Activated CD8-positive, alpha-beta T cell treated with anti-CD3 and anti-CD28 coated beads for 36 hours (primary cell): Measurements from ENCODE around the gene MAP7. TPM values are rescaled to one million over a fixed set of nuclear protein-coding genes. Genes with fewer than 3 reads are reported as not detected.

Experiments used
- ATAC-seq: fragments of 200-7000 bp; cut with Tn5 transposase; one replicate; pipeline ENCODE4 v1.10.0; 2021; ENCODE audit warnings: mild to moderate bottlenecking, moderate library complexity
- CTCF ChIA-PET: fragments of 350-600 bp; sonication (Branson Sonifier 250); formaldehyde crosslinking; loops from one replicate; lab custom pipeline; 2021; ENCODE audit warnings: antibody characterized with exemption; lab: Charles Lee
- POLR2A ChIA-PET: fragments of 350-600 bp; sonication (Branson Sonifier 250); formaldehyde crosslinking; loops from one replicate; lab custom pipeline; 2021; ENCODE audit warnings: antibody characterized with exemption; lab: Charles Lee
- DNase-seq: peaks from one replicate; pipeline ENCODE4 v3.0.0-alpha.2; 2020
- H3K27ac Mint-ChIP-seq: one replicate; pipeline ENCODE4 v1.8.0; 2021; ENCODE audit warnings: mild to moderate bottlenecking, mixed read lengths
- H3K27me3 Mint-ChIP-seq: one replicate; pipeline ENCODE4 v1.8.0; 2021; ENCODE audit warnings: mixed read lengths
- H3K36me3 Mint-ChIP-seq: one replicate; pipeline ENCODE4 v1.8.0; 2021; ENCODE audit warnings: low read depth, mixed read lengths
- H3K4me1 Mint-ChIP-seq: one replicate; pipeline ENCODE4 v1.8.0; 2021; ENCODE audit warnings: low read depth, mixed read lengths
- H3K4me3 Mint-ChIP-seq: one replicate; pipeline ENCODE4 v1.8.0; 2021; ENCODE audit warnings: mild to moderate bottlenecking, moderate library complexity, mixed read lengths
- H3K9me3 Mint-ChIP-seq: one replicate; pipeline ENCODE4 v1.8.0; 2021; ENCODE audit warnings: mixed read lengths
- intact Hi-C: fragments of 100-400 bp; cut with micrococcal nuclease; formaldehyde crosslinking; loops from one replicate; pipeline ENCODE4 v1.10.0; 2022
- total RNA-seq, 2 experiments: library from RNA; stranded (reverse); gene quantifications; one replicate each; pipeline ENCODE4 v1.2.3, GENCODE V29; 2021
- TF ChIP-seq, protein P1 (sequence below): fragments of 200-600 bp; IDR thresholded peaks from one replicate; pipeline ENCODE4 v1.8.0; 2022; ENCODE audit warnings: antibody characterized with exemption, mild to moderate bottlenecking

MAP7 gene
- total RNA-seq, 2 experiments from 2014 or later = 0.47 to 0.67 TPM

DNA sequence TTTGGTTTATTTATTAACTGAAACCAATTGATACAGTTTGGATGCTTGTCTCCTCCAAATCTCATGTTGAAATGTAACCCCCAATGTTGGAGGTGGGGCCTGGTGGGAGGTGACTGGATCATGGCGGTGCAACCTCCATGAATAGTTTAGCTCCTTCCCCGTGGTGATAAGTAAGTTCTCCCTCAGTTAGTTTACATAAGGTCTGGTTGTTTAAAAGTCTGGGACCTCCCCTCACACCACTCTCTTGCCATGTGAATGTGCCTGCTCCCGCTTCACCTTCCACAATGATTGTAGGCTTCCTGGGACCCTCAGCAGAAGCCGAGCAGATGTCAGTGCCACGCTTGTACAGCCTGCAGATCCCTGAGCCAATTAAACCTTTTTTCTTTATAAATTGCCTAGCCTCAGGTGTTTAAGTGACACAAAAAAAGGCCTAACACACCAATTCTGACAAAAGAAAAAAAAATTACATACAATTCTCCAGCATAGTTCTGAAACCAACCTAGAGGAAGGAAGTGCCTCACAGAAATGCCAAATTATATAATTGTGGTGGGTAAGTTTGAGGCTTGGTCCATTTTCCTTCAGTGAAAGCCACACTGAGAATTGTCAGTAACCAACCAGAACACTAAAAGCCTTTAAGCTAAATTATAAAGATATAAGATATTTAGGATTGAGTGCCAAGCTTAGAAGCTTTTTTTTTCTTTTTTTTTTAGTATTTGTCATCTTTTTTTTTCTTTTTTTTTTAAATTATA lies 15.0 kb downstream of the MAP7 start:
- no peaks in the 10 kb centered on the region for H3K4me1 Mint-ChIP-seq
- ATAC-seq (no peak), DNase-seq (no peak)
- intact Hi-C loops = no loop called here
- ChIA-PET CTCF (no interaction called here), POLR2A (no interaction called here)
- no peaks in the 10 kb centered on the region for H3K36me3 Mint-ChIP-seq
- no peak overlapping the region for H3K27ac Mint-ChIP-seq
- peaks cover 7% of the 10 kb centered on the region for H3K27me3 Mint-ChIP-seq
- H3K9me3 Mint-ChIP-seq = peaks cover 1% of the 10 kb centered on the region
- TF ChIP-seq, protein P1, sequence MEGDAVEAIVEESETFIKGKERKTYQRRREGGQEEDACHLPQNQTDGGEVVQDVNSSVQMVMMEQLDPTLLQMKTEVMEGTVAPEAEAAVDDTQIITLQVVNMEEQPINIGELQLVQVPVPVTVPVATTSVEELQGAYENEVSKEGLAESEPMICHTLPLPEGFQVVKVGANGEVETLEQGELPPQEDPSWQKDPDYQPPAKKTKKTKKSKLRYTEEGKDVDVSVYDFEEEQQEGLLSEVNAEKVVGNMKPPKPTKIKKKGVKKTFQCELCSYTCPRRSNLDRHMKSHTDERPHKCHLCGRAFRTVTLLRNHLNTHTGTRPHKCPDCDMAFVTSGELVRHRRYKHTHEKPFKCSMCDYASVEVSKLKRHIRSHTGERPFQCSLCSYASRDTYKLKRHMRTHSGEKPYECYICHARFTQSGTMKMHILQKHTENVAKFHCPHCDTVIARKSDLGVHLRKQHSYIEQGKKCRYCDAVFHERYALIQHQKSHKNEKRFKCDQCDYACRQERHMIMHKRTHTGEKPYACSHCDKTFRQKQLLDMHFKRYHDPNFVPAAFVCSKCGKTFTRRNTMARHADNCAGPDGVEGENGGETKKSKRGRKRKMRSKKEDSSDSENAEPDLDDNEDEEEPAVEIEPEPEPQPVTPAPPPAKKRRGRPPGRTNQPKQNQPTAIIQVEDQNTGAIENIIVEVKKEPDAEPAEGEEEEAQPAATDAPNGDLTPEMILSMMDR = no peak
- no peak overlapping the region for H3K4me3 Mint-ChIP-seq

DNA sequence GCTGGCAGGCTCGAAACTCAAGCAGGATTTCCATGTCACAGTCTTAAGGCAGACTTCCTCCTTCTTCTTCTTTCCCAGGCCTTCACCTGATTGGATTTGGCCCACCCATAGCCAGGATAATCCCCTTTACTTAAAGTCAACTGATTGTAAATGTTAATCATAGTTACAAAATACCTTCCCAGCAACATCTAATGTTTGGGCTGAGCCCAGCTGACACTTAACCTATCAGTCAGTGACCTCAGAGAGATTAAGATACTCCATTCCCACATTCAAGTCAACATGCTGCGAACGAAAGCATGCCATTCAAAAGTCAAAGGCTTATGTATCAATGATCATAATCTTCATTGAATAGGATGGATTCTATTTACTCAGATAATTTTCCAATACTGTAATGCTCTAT lies 16.0 kb downstream of the MAP7 start:
- ChIA-PET CTCF (no interaction called here), POLR2A (no interaction called here)
- H3K4me3 Mint-ChIP-seq = no peak overlapping the region
- H3K27me3 Mint-ChIP-seq = peaks cover 7% of the 10 kb centered on the region
- ATAC-seq (no peak), DNase-seq (no peak)
- H3K9me3 Mint-ChIP-seq = peaks cover 1% of the 10 kb centered on the region
- H3K27ac Mint-ChIP-seq = no peak overlapping the region
- no peaks in the 10 kb centered on the region for H3K36me3 Mint-ChIP-seq
- intact Hi-C loops = no loop called here
- TF ChIP-seq, protein P1 = no peak
- no peaks in the 10 kb centered on the region for H3K4me1 Mint-ChIP-seq

DNA sequence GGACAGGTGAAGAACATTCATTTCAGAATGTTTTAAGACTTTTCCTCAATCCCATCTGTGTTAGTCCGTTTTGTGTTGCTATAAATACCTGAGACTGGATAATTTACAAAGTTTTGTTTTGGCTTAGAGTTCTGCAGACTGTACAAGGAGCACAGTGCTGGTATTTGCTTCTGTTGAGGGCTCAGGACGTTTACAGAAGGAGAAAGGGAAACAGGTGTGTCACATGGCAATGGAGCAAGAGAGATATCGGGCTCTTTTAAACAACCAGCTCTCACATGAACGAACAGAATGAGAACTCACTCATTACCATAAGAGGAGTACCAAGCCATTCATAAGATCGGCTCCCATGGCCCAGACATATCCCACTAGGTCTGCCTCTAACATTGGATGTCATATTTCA lies 16.7 kb downstream of the MAP7 start:
- ATAC-seq = no peak
- Mint-ChIP-seq H3K36me3 (no peaks in the 10 kb centered on the region), H3K27me3 (peaks cover 7% of the 10 kb centered on the region), H3K4me3 (no peak overlapping the region), H3K4me1 (no peaks in the 10 kb centered on the region), H3K27ac (no peak overlapping the region), H3K9me3 (peaks cover 1% of the 10 kb centered on the region)
- DNase-seq = no peak
- intact Hi-C loops = no loop called here
- TF ChIP-seq, protein P1 = no peak
- ChIA-PET POLR2A (no interaction called here), CTCF (no interaction called here)

DNA sequence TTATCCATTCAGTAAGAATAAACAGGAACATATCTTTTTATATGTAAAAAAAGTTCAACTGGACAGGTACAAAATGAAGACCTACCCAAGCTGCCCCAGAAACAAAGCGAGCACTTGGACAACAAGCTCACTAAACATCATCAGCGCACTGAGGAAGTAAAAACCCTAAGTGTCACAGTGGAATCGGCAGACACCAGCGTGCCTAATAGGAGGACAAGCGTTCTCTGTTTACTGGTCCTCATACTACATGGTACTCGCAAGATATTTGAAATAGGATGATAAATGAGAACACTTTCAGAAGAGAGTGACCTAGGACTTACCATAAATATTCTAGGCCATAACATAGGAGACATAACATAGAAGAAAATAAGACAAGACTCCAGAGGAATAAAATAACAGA lies 18.2 kb downstream of the MAP7 start:
- Mint-ChIP-seq H3K27ac (no peak overlapping the region), H3K9me3 (peaks cover 1% of the 10 kb centered on the region), H3K36me3 (no peaks in the 10 kb centered on the region), H3K4me1 (no peaks in the 10 kb centered on the region), H3K27me3 (peaks cover 11% of the 10 kb centered on the region), H3K4me3 (no peak overlapping the region)
- no peak for ATAC-seq
- DNase-seq = no peak
- ChIA-PET CTCF (interaction anchor here (1.0 to 2.2 kb wide), 3 partner anchors 11 to 18 kb away, joined by 3 to 7 read pairs (median 6); partner anchors contain the start of gene MAP7), POLR2A (interaction anchor here (0.8 to 1.2 kb wide), 2 partner anchors 8 to 12 kb away, joined by 3 to 4 read pairs; no protein-coding TSS in a partner anchor)
- intact Hi-C loops = no loop called here
- TF ChIP-seq, protein P1 = no peak

DNA sequence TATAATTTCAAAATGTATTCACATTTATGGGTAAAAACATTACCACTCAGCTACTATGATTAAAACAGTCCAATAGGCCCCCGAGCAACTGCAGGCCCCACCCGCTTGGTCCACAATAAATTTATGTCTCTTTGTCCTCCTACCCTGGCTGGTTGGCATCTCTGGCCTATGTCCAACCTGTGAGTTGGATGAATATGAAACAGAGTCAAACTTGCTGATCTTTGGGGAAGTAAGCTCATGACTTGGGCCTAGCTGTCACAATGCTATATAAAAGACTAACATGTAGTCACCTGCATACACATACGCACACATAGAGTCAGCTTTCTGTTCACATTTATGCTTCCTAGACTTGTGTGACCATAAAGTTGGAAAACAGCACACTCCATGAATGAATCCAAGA lies 20.5 kb downstream of the MAP7 start:
- TF ChIP-seq, protein P1 = no peak
- Mint-ChIP-seq H3K9me3 (no peaks in the 10 kb centered on the region), H3K36me3 (no peaks in the 10 kb centered on the region), H3K4me3 (no peak overlapping the region), H3K27ac (no peak overlapping the region), H3K27me3 (peaks cover 19% of the 10 kb centered on the region), H3K4me1 (peaks cover 17% of the 10 kb centered on the region)
- ChIA-PET CTCF (no interaction called here), POLR2A (no interaction called here)
- DNase-seq = no peak
- intact Hi-C loops = no loop called here
- ATAC-seq = no peak
